Hematopoietic multipotent progenitor cell treated with erythropoietin and hydrocortisone succinate and interleukin-3 and kit ligand, for 4 days (in vitro differentiated cells): ENCODE data around the gene SPON1.

Source experiments
- DNase-seq: peaks from one replicate; pipeline ENCODE4 v3.0.0-alpha.2; 2015

Gene SPON1

GRCh38 chr11:14202251-14203196 lies 240.0 kb downstream of the SPON1 start:
- DNase-seq, result no peak

- DNase-seq, result no peak
Observed at GRCh38 chr11:14203321-14203720, 240.8 kb downstream of the SPON1 start.

DNA sequence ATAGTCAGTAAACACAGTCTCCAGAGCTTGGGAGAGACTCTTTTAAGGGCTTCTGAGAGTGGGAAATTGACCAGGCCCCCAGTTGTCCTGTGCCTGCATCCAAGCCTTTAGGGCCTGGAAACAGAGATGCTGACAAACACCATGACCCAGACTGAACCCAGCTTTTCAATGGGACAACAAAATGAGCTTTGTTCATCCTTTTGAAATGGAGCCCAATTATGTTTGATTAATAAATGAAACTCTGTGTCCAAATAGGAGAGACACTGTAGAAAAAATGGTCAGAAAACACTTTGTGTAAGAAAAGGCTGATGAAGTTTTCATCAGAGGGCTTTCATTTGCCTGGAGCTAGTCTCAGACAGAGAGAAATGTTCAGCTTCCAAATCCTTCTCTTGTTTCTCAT lies 250.5 kb downstream of the SPON1 start:
- DNase-seq, result no peak

DNA sequence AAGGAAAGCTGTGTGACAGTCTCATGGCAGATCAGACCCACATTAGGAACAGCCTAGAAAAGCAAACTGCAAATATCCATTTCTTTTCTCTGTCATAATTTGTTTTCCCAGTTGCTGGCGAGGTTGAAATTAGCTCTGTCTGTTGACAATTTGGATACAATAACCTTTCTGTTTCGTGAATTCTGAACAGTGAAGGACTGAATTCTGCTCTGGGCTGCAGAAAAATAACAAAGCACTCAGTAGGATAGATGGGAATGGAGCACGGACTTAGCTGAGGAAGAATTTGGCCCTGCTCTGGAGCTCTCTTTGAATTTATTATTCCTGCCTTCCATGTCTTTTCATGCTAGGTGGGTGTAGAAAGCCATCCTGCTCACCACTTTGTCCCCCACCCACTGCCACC lies 256.2 kb downstream of the SPON1 start:
- DNase-seq, result no peak

GRCh38 chr11:14223636-14224288 lies 261.2 kb downstream of the SPON1 start:
- DNase-seq, result no peak

DNA sequence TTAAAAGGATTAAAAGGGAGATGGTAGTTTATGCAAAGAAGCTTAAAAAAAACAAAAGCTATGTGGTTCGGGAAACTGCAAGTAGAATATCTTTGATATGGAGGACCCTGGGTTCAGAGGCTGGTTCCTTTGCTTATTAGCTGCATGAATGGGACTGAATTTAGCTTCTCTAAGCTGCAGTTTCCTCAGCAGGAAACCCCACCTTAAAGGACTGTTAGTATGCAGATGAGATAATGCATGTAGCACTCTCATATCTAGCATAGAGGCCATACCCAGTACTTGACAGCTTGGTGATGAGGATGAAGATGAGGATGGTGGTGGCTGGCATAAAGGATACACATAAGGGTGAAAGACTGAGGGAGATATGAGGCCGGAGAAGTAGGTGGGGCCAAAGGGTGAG lies 261.9 kb downstream of the SPON1 start:
- DNase-seq, result peak; percentile 5

GRCh38 chr11:14225666-14226065 lies 263.1 kb downstream of the SPON1 start:
- DNase-seq, result no peak

GRCh38 chr11:14228356-14228755 lies 265.8 kb downstream of the SPON1 start:
- DNase-seq, result no peak

GRCh38 chr11:14229472-14229871 lies 266.9 kb downstream of the SPON1 start:
- no peak for DNase-seq

DNA sequence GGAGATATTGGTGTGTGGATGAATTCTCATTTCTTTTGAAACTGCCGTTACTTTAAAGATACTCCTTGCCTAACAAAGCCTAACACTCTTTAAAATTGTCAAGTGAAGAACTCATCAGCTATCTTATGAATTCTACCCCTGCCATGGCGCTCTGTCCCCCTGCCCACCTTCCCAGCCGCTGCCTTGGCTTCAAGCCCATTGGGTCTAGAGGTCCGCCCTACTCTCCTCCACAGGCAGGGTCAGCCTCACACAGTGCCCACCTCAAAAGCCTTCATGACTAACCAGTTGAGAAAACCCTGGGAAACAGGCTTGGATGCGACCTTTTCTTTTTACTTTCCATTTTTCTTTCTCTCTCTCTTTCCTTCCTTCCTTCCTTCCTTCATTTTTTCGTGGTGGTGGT lies 267.9 kb downstream of the SPON1 start:
- DNase-seq, result no peak

DNA sequence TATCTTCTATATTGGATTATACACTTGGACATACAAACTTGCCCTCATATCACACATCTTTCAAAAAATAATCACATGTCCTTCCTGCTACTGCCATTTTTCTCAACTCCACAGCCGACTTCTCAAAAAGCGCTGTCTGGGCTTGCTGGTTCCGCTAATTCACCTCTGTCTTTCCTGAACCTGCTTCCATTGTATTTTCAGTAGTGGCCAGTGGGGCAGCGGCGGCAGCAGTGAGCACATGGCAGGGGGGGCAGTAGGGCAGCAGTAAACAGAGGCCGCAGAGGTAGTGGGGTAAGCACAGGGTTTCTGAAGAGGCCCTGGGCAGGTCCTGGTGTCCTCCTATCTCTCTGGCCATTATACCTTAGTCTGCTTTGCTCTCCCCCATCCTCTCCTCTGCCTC lies 270.1 kb downstream of the SPON1 start:
- DNase-seq, result peak; percentile 12

DNA sequence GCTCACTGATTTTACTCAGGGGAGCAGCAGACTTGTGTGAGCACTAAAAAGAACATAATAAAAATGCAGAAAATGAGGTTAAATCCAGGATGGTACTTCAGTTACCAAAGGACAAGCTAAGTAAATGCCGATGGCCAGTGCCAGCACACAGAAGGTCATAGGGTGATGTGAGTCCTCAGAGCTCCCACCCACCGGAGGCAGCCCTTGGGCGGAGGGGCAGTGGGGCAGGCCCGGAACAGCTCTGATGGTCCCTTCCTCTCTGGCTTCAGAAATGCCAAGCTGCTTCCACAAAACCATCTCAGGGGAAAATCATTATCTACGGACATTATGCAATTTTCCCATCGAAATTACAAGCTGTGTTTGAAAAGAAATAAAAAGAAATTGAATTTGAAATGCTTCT lies 271.9 kb downstream of the SPON1 start:
- DNase-seq, result no peak

- DNase-seq, result no peak
Observed at GRCh38 chr11:14235701-14236100, 273.2 kb downstream of the SPON1 start.

- peak; percentile 16 for DNase-seq
Observed at GRCh38 chr11:14237444-14237961, 275.0 kb downstream of the SPON1 start.

- peak; percentile 60 for DNase-seq
Observed at GRCh38 chr11:14240221-14240620, 277.7 kb downstream of the SPON1 start.

DNA sequence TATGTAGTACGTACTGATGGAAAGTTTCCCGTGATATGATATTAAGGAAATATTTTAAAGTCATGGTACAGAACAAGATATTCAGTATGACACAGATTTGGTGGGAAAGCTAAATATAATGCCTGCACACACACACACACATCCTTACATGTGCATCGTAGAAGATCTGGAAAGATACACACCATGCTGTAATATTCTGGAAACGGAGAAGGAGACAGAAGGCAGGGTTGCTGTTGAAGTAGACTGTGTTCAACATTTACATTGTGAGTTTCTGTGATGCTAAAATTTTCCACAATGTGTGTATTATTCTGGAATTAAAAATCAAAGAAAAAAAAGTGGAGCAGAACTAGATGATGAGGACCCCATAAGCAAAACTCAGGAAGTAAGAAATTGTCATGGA lies 278.4 kb downstream of the SPON1 start:
- no peak for DNase-seq

DNA sequence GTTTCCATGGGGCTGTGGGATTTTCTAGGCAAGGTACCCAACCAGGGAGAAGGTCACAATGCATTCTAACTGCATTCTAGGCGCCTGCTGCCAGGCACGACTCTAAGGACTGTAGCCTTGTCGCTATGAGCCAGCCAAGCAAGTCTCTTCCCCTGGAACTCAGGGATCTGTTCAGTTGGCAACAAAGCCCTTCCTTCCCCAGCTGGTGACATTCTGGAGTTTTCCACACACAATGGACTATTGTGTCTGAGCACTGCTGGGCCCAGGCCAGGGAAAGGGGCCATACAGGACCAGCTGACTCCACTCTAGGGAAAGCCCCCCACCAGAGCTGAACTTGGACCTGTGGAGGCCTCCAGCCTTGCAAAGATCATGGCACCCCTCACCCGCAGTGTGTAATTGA lies 279.7 kb downstream of the SPON1 start:
- no peak for DNase-seq

DNA sequence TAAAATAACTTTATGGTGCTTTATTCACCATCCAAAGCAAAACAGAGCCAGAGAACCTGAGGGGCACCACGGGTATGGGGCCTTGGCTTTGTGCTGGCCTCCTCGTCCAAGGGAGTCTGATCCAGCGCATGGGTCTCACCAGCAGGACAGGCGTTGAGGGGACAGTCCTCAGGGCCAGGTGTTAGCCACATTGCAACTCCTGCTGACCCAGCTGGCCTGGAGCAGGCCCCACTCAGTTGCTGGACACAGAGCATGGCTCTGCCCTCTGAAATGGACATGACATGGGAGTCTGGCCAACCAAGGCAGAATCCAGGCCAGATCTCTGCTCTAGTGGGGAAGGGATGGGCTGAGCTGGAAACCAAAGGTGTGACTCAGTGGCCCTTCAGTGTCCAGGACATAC lies 280.2 kb downstream of the SPON1 start:
- DNase-seq, result no peak

- no peak for DNase-seq
Observed at GRCh38 chr11:14244926-14245325, 282.4 kb downstream of the SPON1 start.

- DNase-seq, result no peak
Observed at GRCh38 chr11:14245444-14245843, 282.9 kb downstream of the SPON1 start.

GRCh38 chr11:14248580-14248981 lies 286.1 kb downstream of the SPON1 start:
- DNase-seq, result peak; percentile 12

GRCh38 chr11:14249121-14249963 lies 286.8 kb downstream of the SPON1 start:
- DNase-seq, result peak; percentile 78

- no peak for DNase-seq
Observed at GRCh38 chr11:14251754-14252153, 289.2 kb downstream of the SPON1 start.
